Ishikawa (cell line): ENCODE measurements around the gene OTOP2.

ENCODE experiments used
- CEBPB ChIP-seq: IDR thresholded peaks from 2 replicates; pipeline ENCODE4 v1.6.1; 2012
- CREB1 ChIP-seq: IDR thresholded peaks from 2 replicates; pipeline ENCODE4 v1.6.1; 2012; ENCODE audit warnings: low read depth
- EGR1 ChIP-seq: IDR thresholded peaks from 2 replicates; pipeline ENCODE4 v1.6.1; 2012
- EP300 ChIP-seq: IDR thresholded peaks from 2 replicates; pipeline ENCODE4 v1.6.1; 2012; ENCODE audit warnings: borderline replicate concordance
- FOXM1 ChIP-seq: IDR thresholded peaks from 2 replicates; pipeline ENCODE4 v1.6.1; 2012; ENCODE audit warnings: low read depth, borderline replicate concordance
- MAX ChIP-seq: IDR thresholded peaks from 2 replicates; pipeline ENCODE4 v1.6.1; 2012
- NFIC ChIP-seq: IDR thresholded peaks from 2 replicates; pipeline ENCODE4 v1.6.1; 2012
- RAD21 ChIP-seq: IDR thresholded peaks from 2 replicates; pipeline ENCODE4 v1.6.1; 2012; ENCODE audit warnings: low read depth
- REST ChIP-seq: IDR thresholded peaks from 2 replicates; pipeline ENCODE4 v1.6.1; 2012; ENCODE audit warnings: low read depth, mild to moderate bottlenecking
- TAF1 ChIP-seq: IDR thresholded peaks from 2 replicates; pipeline ENCODE4 v1.6.1; 2012; ENCODE audit warnings: low read depth, mild to moderate bottlenecking
- TCF12 ChIP-seq: IDR thresholded peaks from 2 replicates; pipeline ENCODE4 v1.6.1; 2012; ENCODE audit warnings: low read depth
- TEAD4 ChIP-seq: IDR thresholded peaks from 2 replicates; pipeline ENCODE4 v1.6.1; 2012
- USF1 ChIP-seq: IDR thresholded peaks from 2 replicates; pipeline ENCODE4 v1.6.1; 2012
- YY1 ChIP-seq: IDR thresholded peaks from 2 replicates; pipeline ENCODE4 v1.6.1; 2012; ENCODE audit warnings: low read depth
- ZBTB7A ChIP-seq: IDR thresholded peaks from 2 replicates; pipeline ENCODE4 v1.6.1; 2012; ENCODE audit warnings: low read depth

Gene OTOP2

GRCh38 chr17:74900208-74900607 lies 23.9 kb upstream of the OTOP2 start:
- TF ChIP-seq CEBPB, result no peak
- no peak for TF ChIP-seq TCF12
- TF ChIP-seq REST, result no peak
- TF ChIP-seq FOXM1, result no peak
- TF ChIP-seq TEAD4, result no peak

DNA sequence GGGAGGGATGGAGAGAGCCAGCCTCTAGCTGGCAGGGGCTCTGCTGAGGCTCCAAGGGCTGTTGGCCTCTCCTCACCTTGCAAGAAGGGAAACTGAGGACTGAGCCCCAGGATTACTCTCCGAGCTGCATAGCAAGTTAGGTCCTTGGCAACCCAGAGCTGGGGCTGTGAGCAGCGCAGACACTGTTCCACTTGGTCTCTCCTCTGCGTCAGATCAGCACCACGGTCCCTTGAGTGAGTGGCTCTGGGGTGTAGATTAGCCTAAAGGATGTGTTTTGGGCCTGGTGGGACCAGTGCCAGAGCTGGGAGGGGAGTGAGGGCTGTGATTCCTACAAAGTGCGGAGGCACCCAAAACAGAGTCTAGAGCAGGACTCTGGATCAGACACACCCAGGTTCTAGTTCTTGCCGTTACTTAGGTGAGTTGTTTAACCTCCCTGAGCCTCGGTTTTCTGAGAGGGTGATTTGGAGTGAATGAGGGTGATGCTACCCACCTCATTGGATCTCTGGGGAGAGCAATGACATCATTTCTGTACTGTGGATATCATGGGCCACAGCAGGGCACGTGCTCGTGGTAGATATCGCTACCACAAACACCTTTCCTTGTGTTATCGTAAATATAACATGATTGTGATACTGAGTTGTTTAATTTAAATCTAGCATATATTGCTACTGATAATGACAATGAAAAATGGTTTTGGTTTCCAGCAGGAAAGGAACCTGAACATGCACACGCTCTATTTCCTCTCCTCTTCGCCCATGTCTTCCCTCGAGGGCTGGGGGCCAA lies 22.5 kb upstream of the OTOP2 start:
- no peak for TF ChIP-seq RAD21
- no peak for TF ChIP-seq EP300
- TF ChIP-seq TCF12, result no peak
- no peak for TF ChIP-seq TEAD4
- TF ChIP-seq TAF1, result no peak
- TF ChIP-seq USF1, result no peak
- TF ChIP-seq CREB1, result no peak
- TF ChIP-seq NFIC, result no peak
- TF ChIP-seq YY1, result no peak
- TF ChIP-seq FOXM1, result no peak
- TF ChIP-seq ZBTB7A, result no peak
- no peak for TF ChIP-seq CEBPB
- TF ChIP-seq MAX, result no peak
- TF ChIP-seq EGR1, result no peak
- TF ChIP-seq REST, result no peak

GRCh38 chr17:74903034-74903433 lies 21.0 kb upstream of the OTOP2 start:
- TF ChIP-seq CEBPB, result no peak
- no peak for TF ChIP-seq FOXM1
- TF ChIP-seq TAF1, result no peak
- no peak for TF ChIP-seq RAD21
- no peak for TF ChIP-seq CREB1
- TF ChIP-seq MAX, result no peak
- TF ChIP-seq ZBTB7A, result no peak
- no peak for TF ChIP-seq EGR1
- no peak for TF ChIP-seq REST
- no peak for TF ChIP-seq NFIC
- no peak for TF ChIP-seq TEAD4
- no peak for TF ChIP-seq EP300
- TF ChIP-seq TCF12, result no peak
- no peak for TF ChIP-seq YY1
- no peak for TF ChIP-seq USF1

DNA sequence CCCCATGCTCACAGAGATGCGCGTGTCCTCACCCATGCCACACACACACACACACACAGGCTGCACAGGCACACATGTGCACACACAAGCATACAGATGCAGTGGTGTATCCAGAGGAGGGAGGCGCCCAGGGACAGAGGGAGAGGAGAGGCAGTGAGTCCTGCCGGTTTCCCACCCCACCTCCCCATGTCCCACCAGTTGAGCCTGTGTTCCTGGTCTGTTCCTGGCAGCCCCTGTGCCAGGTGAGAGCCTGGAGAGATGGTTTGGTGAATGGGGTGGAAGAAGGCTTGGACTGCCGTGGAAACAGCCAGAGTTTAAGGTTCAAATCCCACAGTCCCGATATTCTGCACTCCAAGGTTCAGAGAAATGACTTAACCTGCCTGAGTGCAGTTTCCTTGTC lies 20.4 kb upstream of the OTOP2 start:
- TF ChIP-seq REST, result no peak
- TF ChIP-seq YY1, result no peak
- no peak for TF ChIP-seq CEBPB
- no peak for TF ChIP-seq TEAD4
- no peak for TF ChIP-seq RAD21
- TF ChIP-seq NFIC, result no peak
- TF ChIP-seq MAX, result no peak
- no peak for TF ChIP-seq USF1
- TF ChIP-seq EGR1, result no peak
- TF ChIP-seq FOXM1, result no peak
- TF ChIP-seq ZBTB7A, result no peak
- no peak for TF ChIP-seq CREB1
